ENCODE results near the gene BSG.

DNA sequence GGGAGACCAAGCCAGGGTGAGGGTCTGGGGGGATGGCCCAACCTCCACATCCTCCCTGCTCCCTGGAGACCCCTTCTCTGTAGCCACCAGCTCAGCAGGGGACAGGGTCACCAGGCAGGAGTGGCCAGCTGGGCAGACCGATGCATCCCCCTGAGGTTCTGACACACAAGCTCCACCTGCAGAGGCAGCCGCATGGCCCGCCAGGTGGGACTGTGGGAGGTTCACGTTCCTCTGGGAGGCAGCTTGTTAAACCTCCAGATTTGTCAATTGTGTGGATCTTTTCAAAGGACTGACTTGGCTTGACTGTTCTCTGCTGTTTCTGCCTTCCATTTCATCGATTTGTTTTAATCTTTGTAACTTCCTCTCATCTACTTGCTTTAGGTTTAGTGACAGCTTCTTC is 52.9 kb downstream of the BSG start:
- TF ChIP-seq, protein P1, sequence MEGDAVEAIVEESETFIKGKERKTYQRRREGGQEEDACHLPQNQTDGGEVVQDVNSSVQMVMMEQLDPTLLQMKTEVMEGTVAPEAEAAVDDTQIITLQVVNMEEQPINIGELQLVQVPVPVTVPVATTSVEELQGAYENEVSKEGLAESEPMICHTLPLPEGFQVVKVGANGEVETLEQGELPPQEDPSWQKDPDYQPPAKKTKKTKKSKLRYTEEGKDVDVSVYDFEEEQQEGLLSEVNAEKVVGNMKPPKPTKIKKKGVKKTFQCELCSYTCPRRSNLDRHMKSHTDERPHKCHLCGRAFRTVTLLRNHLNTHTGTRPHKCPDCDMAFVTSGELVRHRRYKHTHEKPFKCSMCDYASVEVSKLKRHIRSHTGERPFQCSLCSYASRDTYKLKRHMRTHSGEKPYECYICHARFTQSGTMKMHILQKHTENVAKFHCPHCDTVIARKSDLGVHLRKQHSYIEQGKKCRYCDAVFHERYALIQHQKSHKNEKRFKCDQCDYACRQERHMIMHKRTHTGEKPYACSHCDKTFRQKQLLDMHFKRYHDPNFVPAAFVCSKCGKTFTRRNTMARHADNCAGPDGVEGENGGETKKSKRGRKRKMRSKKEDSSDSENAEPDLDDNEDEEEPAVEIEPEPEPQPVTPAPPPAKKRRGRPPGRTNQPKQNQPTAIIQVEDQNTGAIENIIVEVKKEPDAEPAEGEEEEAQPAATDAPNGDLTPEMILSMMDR (IDR thresholded peaks at IDR 0.05): no peak
- no peak for TF ChIP-seq POLR2A (IDR thresholded peaks at IDR 0.05)

Data from heart left ventricle (tissue), 13 donors.